GM23248 (cell line): ENCODE measurements around the gene RC3H1.

Experiments
- EZH2 ChIP-seq: fragments of 200-600 bp; sonication (generic); IDR thresholded peaks from 2 replicates; pipeline ENCODE4 v1.6.1; 2018; ENCODE audit warnings: antibody characterized with exemption, mild to moderate bottlenecking; ENCODE audit not compliant: insufficient read depth, poor library complexity, severe bottlenecking
- EZH2phosphoT487 ChIP-seq: fragments of 200-600 bp; sonication (generic); IDR thresholded peaks from 2 replicates; pipeline ENCODE4 v1.6.1; 2018; ENCODE audit warnings: antibody characterized with exemption, moderate library complexity, mild to moderate bottlenecking, low read depth; ENCODE audit not compliant: insufficient read depth

DNA sequence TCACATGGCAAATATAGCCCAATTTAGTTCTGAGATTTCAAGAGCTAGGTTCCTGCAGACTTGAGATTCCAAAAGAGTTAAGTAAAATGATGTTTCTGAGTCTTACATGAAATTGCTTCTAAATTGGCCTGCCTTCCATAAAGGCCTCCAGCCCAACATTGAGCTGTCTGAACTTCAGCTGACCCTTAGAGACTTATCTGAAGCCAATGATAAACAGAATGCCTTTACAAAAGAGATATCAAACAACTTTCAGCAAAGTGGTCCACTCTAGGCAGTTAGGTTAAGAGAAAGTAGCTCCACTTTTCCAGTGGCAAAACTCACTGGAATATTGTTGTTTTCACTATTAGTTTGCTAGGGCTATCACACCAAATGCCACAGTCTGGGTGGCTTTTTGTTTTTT lies 6.3 kb upstream of the RC3H1 start:
- TF ChIP-seq EZH2: no peak
- TF ChIP-seq EZH2phosphoT487: no peak
